Small intestine (tissue), 7 donors: ENCODE data around the gene ASB3. TPM values are rescaled to one million over a fixed set of nuclear protein-coding genes. Genes with fewer than 3 reads are reported as not detected.

ENCODE experiments used
- DNase-seq, 2 donors: peaks; one replicate each; pipeline versions ENCODE4 v3.0.0 to v3.0.0-alpha.2; 2013
- FAIRE-seq: peaks from 2 replicates; lab custom pipeline; 2012; peaks lifted over from hg19 to GRCh38; lab: Jason Lieb, UNC
- H3K27ac ChIP-seq, 3 donors: one replicate each; pipeline ENCODE4 v1.5.1; 2013; ENCODE audit warnings: low read length in 2 of 3, mild to moderate bottlenecking in 2 of 3, control low read depth in 1 of 3, inconsistent platforms in 1 of 3, low read depth in 1 of 3, moderate library complexity in 1 of 3
- H3K27me3 ChIP-seq, 3 donors: one replicate each; pipeline ENCODE4 v1.6.1; 2013; ENCODE audit warnings: low read length in 3 of 3, inconsistent platforms in 1 of 3; ENCODE audit not compliant: control insufficient read depth in 3 of 3, insufficient read depth in 3 of 3
- H3K36me3 ChIP-seq, 3 donors: one replicate each; pipeline ENCODE4 v1.6.1; 2013; ENCODE audit warnings: low read length in 3 of 3, inconsistent platforms in 1 of 3, low read depth in 1 of 3, mild to moderate bottlenecking in 1 of 3, moderate library complexity in 1 of 3; ENCODE audit not compliant: control insufficient read depth in 3 of 3, insufficient read depth in 2 of 3
- H3K4me1 ChIP-seq, 3 donors: one replicate each; pipeline ENCODE4 v1.6.1; 2013; ENCODE audit warnings: low read length in 2 of 3, inconsistent platforms in 1 of 3, low read depth in 1 of 3, mild to moderate bottlenecking in 1 of 3, moderate library complexity in 1 of 3; ENCODE audit not compliant: control insufficient read depth in 3 of 3, insufficient read depth in 2 of 3
- H3K4me3 ChIP-seq, 3 donors: one replicate each; pipeline ENCODE4 v1.5.1; 2013; ENCODE audit warnings: low read length in 3 of 3, control low read depth in 1 of 3, inconsistent platforms in 1 of 3, low read depth in 1 of 3, mild to moderate bottlenecking in 1 of 3, moderate library complexity in 1 of 3
- H3K9me3 ChIP-seq, 2 donors: one replicate each; pipeline ENCODE4 v1.6.1; 2013; ENCODE audit warnings: low read depth in 1 of 2, low read length in 1 of 2; ENCODE audit not compliant: control insufficient read depth in 2 of 2, insufficient read depth in 1 of 2
- WGBS, 3 donors: extraction: QIAGEN DNeasy Blood & Tissue Kit; methylation state at CpG; one replicate each; pipeline ENCODE4 v1.1.7; 2013; 5-methylcytosine and 5-hydroxymethylcytosine counted together
- polyA plus RNA-seq, 4 donors: library from polyadenylated mRNA; stranded (reverse) in 3 of 4; unstranded in 1 of 4; fragments of 200-250 nt in 3 of 4; fragments of 120-200 nt in 1 of 4; gene quantifications; one replicate each; pipeline versions ENCODE4 v1.2.1 to v1.2.3, GENCODE V29; 2013
- donor health status: healthy with polysubstance abuse.
- donor health status: control.
- donor health status: control.
- donor health status: Bipolar disorder and iron deficiency.
- donor health status: healthy.

ASB3 gene
- polyA plus RNA-seq, 4 donors, result 6.0 to 12.4 (median 6.6) TPM

GRCh38 chr2:53802617-53803151 lies 15.9 kb upstream of the ASB3 start:
- WGBS, 3 donors, result 80 to 88% (median 81%) methylated on average over 7 of the region's 7 CpGs
- Histone ChIP-seq H3K4me1 (no peaks in the 10 kb centered on the region), H3K27me3 (no peaks in the 10 kb centered on the region), H3K9me3 (no peaks in the 10 kb centered on the region), H3K27ac (no peak overlapping the region), H3K36me3 (peaks cover 6 to 25% (median 8%) of the 10 kb centered on the region in 3 donors), H3K4me3 (no peak overlapping the region)
- FAIRE-seq (no peak), DNase-seq (no peak)

- Histone ChIP-seq H3K4me3 (no peak overlapping the region), H3K36me3 (peaks cover 4 to 26% (median 6%) of the 10 kb centered on the region in 3 donors), H3K4me1 (no peaks in the 10 kb centered on the region), H3K9me3 (no peaks in the 10 kb centered on the region), H3K27me3 (no peaks in the 10 kb centered on the region), H3K27ac (no peak overlapping the region)
- FAIRE-seq, result no peak
- no peak for DNase-seq
These were observed 14.8 kb upstream of the ASB3 start for GRCh38 chr2:53801547-53801946.

GRCh38 chr2:53793821-53794220 lies 7.1 kb upstream of the ASB3 start:
- DNase-seq, result no peak
- Histone ChIP-seq H3K4me1 (no peaks in the 10 kb centered on the region), H3K4me3 (no peak overlapping the region), H3K36me3 (peaks cover 2 to 22% (median 5%) of the 10 kb centered on the region in 3 donors), H3K9me3 (no peaks in the 10 kb centered on the region), H3K27ac (no peak overlapping the region), H3K27me3 (no peaks in the 10 kb centered on the region)
- WGBS, 3 donors, result 72 to 88% (median 83%) methylated on average over 3 of the region's 3 CpGs
- FAIRE-seq, result no peak

GRCh38 chr2:53793261-53793660 lies 6.5 kb upstream of the ASB3 start:
- no peak overlapping the region for H3K4me3 ChIP-seq
- DNase-seq (no peak), FAIRE-seq (no peak)
- WGBS, 3 donors, result 71 to 90% (median 89%) methylated on average over 3 of the region's 3 CpGs
- H3K36me3 ChIP-seq, result peaks cover 2 to 20% (median 4%) of the 10 kb centered on the region in 3 donors
- peaks cover 0 to 2% (median 0%) of the 10 kb centered on the region in 3 donors for H3K4me1 ChIP-seq
- H3K27me3 ChIP-seq, result no peaks in the 10 kb centered on the region
- H3K27ac ChIP-seq, result no peak overlapping the region
- H3K9me3 ChIP-seq, result no peaks in the 10 kb centered on the region

- no peak for FAIRE-seq
- DNase-seq, result peak; percentile 27 to 51
- Histone ChIP-seq H3K4me1 (peaks cover 6 to 12% (median 11%) of the 10 kb centered on the region in 3 donors), H3K27me3 (no peaks in the 10 kb centered on the region), H3K27ac (peak overlapping the region; percentile 75 to 87 (median 79)), H3K4me3 (peak overlapping the region; percentile 63 to 89 (median 84)), H3K9me3 (no peaks in the 10 kb centered on the region), H3K36me3 (no peaks in the 10 kb centered on the region)
- 1 to 3% (median 2%) methylated on average over 17 of the region's 17 CpGs for WGBS, 3 donors
These were observed 999 bp upstream of the ASB3 start for GRCh38 chr2:53787614-53788289.

- H3K4me3 ChIP-seq, result peak overlapping the region; percentile 63 to 89 (median 84)
- FAIRE-seq, result no peak
- no peaks in the 10 kb centered on the region for H3K27me3 ChIP-seq
- peaks cover 6 to 12% (median 11%) of the 10 kb centered on the region in 3 donors for H3K4me1 ChIP-seq
- peak overlapping the region; percentile 75 to 87 (median 79) for H3K27ac ChIP-seq
- 1% methylated on average over 18 of the region's 18 CpGs for WGBS, 3 donors
- H3K36me3 ChIP-seq, result peaks cover 0 to 6% (median 0%) of the 10 kb centered on the region in 3 donors
- no peaks in the 10 kb centered on the region for H3K9me3 ChIP-seq
- DNase-seq, result no peak
These were observed 425 bp downstream of the ASB3 start for GRCh38 chr2:53786352-53786704.

- no peak for DNase-seq
- H3K36me3 ChIP-seq, result peaks cover 0 to 10% (median 0%) of the 10 kb centered on the region in 3 donors
- H3K4me1 ChIP-seq, result peaks cover 6 to 12% (median 11%) of the 10 kb centered on the region in 3 donors
- 63 to 73% (median 67%) methylated on average over 11 of the region's 11 CpGs for WGBS, 3 donors
- no peak overlapping the region for H3K27ac ChIP-seq
- FAIRE-seq, result no peak
- no peaks in the 10 kb centered on the region for H3K9me3 ChIP-seq
- no peaks in the 10 kb centered on the region for H3K27me3 ChIP-seq
- H3K4me3 ChIP-seq, result peak overlapping the region in 1 of 3 donors; percentile 89
These were observed 1.4 kb downstream of the ASB3 start for GRCh38 chr2:53785366-53785765.

GRCh38 chr2:53784436-53784835 lies 2.3 kb downstream of the ASB3 start:
- Histone ChIP-seq H3K4me3 (no peak overlapping the region), H3K9me3 (no peaks in the 10 kb centered on the region), H3K27me3 (no peaks in the 10 kb centered on the region), H3K4me1 (peaks cover 6 to 12% (median 11%) of the 10 kb centered on the region in 3 donors), H3K27ac (no peak overlapping the region), H3K36me3 (peaks cover 0 to 10% (median 0%) of the 10 kb centered on the region in 3 donors)
- FAIRE-seq (no peak), DNase-seq (no peak)
